Mucosa of rectum (tissue), 2 donors: ENCODE results near the gene HIVEP3.

ENCODE experiments used
- H3K27ac ChIP-seq, 2 donors: one replicate each; pipeline ENCODE4 v1.7.0; 2013; ENCODE audit warnings: inconsistent platforms in 2 of 2, low read depth in 2 of 2, low read length in 2 of 2
- H3K27me3 ChIP-seq, 2 donors: one replicate each; pipeline ENCODE4 v1.7.0; 2013; ENCODE audit warnings: low read length in 2 of 2; ENCODE audit not compliant: control insufficient read depth in 2 of 2, insufficient read depth in 2 of 2
- H3K36me3 ChIP-seq, 2 donors: one replicate each; pipeline ENCODE4 v1.7.0; 2013; ENCODE audit warnings: low read length in 2 of 2; ENCODE audit not compliant: control insufficient read depth in 2 of 2, insufficient read depth in 2 of 2
- H3K4me1 ChIP-seq, 2 donors: one replicate each; pipeline ENCODE4 v1.7.0; 2013; ENCODE audit warnings: low read length in 2 of 2, mild to moderate bottlenecking in 1 of 2; ENCODE audit not compliant: control insufficient read depth in 2 of 2, insufficient read depth in 2 of 2
- H3K4me3 ChIP-seq, 2 donors: one replicate each; pipeline ENCODE4 v1.7.0; 2013; ENCODE audit warnings: low read length in 2 of 2
- H3K9ac ChIP-seq, 2 donors: one replicate each; pipeline ENCODE4 v1.7.0; 2013; ENCODE audit warnings: low read length in 2 of 2, low read depth in 1 of 2, mild to moderate bottlenecking in 1 of 2
- H3K9me3 ChIP-seq, 2 donors: one replicate each; pipeline ENCODE4 v1.7.0; 2013; ENCODE audit warnings: low read length in 2 of 2; ENCODE audit not compliant: control insufficient read depth in 2 of 2
- donor health status: healthy.
- donor health status: Normal muscosa, but diverticular disease.

The HIVEP3 gene

DNA sequence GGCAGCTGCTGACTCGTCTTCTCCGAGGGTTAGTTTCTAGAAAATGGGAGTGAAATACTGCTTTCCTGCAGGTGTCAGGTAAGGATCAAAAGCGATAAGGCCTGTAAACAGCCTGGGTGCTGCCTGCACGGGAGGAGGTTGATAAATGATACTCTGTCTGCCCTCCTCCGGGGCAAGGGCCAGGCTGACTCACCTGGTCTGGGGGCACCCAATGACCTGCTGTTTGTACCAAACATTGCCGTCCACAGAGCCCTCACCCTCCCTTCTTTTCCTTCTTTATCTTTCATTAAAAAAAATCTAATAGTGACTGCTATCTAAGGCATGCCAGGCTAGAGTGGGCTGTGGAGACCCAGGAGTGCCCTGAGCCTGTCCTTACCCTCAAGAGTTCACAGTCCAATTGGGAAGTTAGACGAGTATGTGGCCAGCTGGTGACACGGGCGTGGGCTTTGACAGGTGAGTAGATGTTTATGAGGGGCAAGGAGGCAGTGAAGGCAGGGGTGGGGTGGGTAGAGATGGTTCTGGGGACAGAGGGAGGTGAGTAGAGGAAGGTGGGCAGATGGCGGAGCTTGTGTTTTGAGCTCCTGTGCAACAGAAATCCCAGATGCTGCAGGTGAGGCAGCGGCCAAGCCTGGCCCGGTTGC lies 450.5 kb downstream of the HIVEP3 start:
- H3K9me3 ChIP-seq = no peaks in the 10 kb centered on the region
- peak overlapping the region; percentile 52 to 53 for H3K27ac ChIP-seq

DNA sequence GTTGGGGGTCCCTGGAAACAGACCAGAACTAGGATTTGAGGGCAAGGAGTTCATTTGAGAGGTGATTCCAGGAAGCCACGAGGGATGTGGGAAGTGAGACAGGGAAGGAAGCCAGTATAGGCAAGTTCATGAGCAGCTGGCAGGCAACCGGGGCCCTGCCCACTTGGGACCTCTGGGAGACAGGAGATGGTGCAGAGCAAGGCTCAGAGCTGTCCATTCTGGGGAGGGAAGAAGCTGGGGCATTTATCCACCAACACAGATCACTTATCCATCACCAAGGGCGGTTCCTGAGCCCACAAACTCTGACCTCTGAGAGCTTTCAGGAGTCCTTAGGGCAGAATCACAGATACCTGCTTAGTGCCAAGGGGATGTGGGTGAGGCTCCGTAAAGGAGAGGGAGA lies 451.0 kb downstream of the HIVEP3 start:
- Histone ChIP-seq H3K4me3 (no peak overlapping the region), H3K4me1 (peaks cover 22 to 32% of the 10 kb centered on the region in 2 donors), H3K27me3 (no peaks in the 10 kb centered on the region), H3K9me3 (no peaks in the 10 kb centered on the region), H3K27ac (peak overlapping the region; percentile 52 to 53), H3K36me3 (no peaks in the 10 kb centered on the region), H3K9ac (no peak overlapping the region)

More for the DNA sequence above, 450.5 kb downstream of the HIVEP3 start:
- Histone ChIP-seq H3K4me3 (no peak overlapping the region), H3K27me3 (no peaks in the 10 kb centered on the region), H3K36me3 (no peaks in the 10 kb centered on the region), H3K9ac (no peak overlapping the region), H3K4me1 (peaks cover 20 to 30% of the 10 kb centered on the region in 2 donors)

- Histone ChIP-seq H3K9ac (no peak overlapping the region), H3K27ac (peak overlapping the region; percentile 27 to 30), H3K27me3 (no peaks in the 10 kb centered on the region), H3K4me1 (peaks cover 30 to 45% of the 10 kb centered on the region in 2 donors), H3K36me3 (no peaks in the 10 kb centered on the region), H3K9me3 (no peaks in the 10 kb centered on the region), H3K4me3 (no peak overlapping the region)
Measured at GRCh38 chr1:41466146-41466545, 452.6 kb downstream of the HIVEP3 start.

DNA sequence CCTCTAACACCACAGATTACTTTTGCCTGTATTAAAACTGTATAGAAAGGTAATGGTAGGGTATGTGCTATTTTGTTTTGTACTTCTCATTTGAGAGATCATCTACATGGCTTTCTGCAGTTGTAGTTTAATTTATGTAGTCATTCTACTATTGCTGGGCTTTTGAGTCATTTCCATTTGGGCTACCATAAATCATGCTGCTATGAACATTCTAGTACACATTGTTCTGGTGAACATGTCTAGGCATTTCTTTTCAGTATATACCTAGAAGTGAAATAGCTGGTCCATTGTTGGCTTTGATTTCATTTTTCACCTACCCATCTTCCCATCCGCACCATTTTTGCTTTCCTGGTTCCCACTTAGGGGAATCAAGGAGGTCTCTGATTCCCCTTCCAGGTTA lies 453.0 kb downstream of the HIVEP3 start:
- no peak overlapping the region for H3K9ac ChIP-seq
- no peaks in the 10 kb centered on the region for H3K9me3 ChIP-seq
- peak overlapping the region in 1 of 2 donors; percentile 30 for H3K27ac ChIP-seq
- no peak overlapping the region for H3K4me3 ChIP-seq
- no peaks in the 10 kb centered on the region for H3K36me3 ChIP-seq
- H3K4me1 ChIP-seq = peaks cover 32 to 45% of the 10 kb centered on the region in 2 donors
- H3K27me3 ChIP-seq = no peaks in the 10 kb centered on the region

DNA sequence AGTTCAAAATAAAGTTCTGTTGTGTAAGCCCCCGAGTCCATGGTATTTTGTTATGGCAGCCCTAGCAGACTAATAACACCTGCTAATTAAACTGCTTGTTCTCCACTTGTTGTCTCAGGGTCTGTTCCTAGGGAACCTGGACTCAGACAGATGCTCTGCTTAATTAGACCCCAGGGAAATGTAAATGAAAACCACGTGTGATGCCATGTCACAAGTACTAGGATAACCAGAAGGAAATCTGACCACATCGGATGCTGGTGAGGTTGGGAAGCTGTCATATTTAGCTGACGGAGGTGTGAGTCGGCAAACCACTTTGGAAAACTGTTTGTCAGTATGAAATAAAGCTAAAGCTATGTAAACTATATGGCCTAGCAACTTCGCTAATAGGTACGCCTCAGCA lies 453.8 kb downstream of the HIVEP3 start:
- Histone ChIP-seq H3K27ac (no peak overlapping the region), H3K27me3 (no peaks in the 10 kb centered on the region), H3K4me1 (peaks cover 32 to 45% of the 10 kb centered on the region in 2 donors)

GRCh38 chr1:41463516-41463915 lies 455.2 kb downstream of the HIVEP3 start:
- Histone ChIP-seq H3K9ac (no peak overlapping the region), H3K4me1 (peaks cover 29 to 42% of the 10 kb centered on the region in 2 donors), H3K27ac (no peak overlapping the region), H3K9me3 (no peaks in the 10 kb centered on the region), H3K4me3 (no peak overlapping the region), H3K27me3 (no peaks in the 10 kb centered on the region), H3K36me3 (no peaks in the 10 kb centered on the region)

More for the DNA sequence above, 453.8 kb downstream of the HIVEP3 start:
- no peaks in the 10 kb centered on the region for H3K9me3 ChIP-seq
- H3K9ac ChIP-seq = no peak overlapping the region
- no peak overlapping the region for H3K4me3 ChIP-seq
- H3K36me3 ChIP-seq = no peaks in the 10 kb centered on the region

DNA sequence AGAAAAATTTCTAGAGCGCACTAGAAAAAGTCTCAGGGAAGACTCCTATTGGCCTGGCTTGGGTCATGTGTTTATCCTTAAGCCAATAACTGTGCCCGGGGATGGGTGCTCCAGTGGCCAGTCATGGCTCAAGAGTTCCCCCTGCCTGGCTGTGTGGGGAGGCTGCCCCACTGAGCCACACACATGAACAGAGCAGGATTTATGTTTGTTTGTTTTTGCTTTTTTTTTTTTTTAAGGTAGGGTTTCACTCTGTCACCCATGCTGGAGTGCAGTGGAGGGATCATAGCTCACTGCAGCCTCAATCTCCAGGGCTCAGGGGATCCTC lies 456.1 kb downstream of the HIVEP3 start:
- H3K27ac ChIP-seq = peak overlapping the region; percentile 54 to 67
- no peak overlapping the region for H3K9ac ChIP-seq
- no peak overlapping the region for H3K4me3 ChIP-seq
- H3K36me3 ChIP-seq = no peaks in the 10 kb centered on the region
- no peaks in the 10 kb centered on the region for H3K27me3 ChIP-seq
- H3K9me3 ChIP-seq = no peaks in the 10 kb centered on the region
- peaks cover 27 to 33% of the 10 kb centered on the region in 2 donors for H3K4me1 ChIP-seq

GRCh38 chr1:41461790-41462679 lies 456.7 kb downstream of the HIVEP3 start:
- Histone ChIP-seq H3K4me3 (no peak overlapping the region), H3K4me1 (peaks cover 21 to 27% of the 10 kb centered on the region in 2 donors), H3K36me3 (no peaks in the 10 kb centered on the region), H3K9me3 (no peaks in the 10 kb centered on the region), H3K27me3 (no peaks in the 10 kb centered on the region), H3K9ac (no peak overlapping the region), H3K27ac (peak overlapping the region; percentile 54 to 67)

DNA sequence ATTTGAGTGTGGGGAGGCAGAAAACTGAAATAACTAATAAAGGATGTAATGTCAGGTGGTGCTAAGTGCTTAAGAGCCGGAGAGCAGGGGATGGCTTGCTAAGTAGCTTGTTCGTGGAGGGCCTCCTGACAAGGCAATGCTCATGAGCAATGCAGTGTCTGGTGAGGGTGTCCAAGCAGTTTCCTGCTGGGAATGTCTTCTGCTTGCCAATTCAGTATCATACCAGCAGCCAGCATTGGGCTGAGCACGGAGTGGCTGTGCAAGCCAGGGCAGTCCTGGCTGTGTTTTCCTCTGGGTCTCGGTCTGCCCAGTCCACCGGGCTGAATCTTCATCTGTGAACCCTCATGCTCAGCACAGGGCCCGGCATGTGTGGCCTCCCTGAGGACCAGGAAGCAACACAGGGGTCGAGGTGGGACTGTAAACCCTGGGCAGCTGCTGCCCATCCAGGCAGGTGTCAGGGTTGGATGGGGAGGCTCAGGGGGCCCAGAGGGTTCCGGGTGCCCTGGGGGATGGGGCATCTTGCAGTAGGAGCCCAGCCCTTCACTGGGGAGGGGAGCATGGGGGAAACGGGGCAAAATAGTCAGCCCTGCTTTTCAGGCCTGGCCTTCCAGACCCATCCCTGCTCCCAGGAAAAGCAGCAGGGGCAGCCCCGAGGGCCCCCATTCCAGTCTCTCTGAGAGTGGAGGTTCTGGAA lies 461.7 kb downstream of the HIVEP3 start:
- no peak overlapping the region for H3K9ac ChIP-seq
- no peak overlapping the region for H3K4me3 ChIP-seq
- H3K36me3 ChIP-seq = no peaks in the 10 kb centered on the region

More for the DNA sequence above, 461.7 kb downstream of the HIVEP3 start:
- Histone ChIP-seq H3K9me3 (no peaks in the 10 kb centered on the region), H3K27me3 (no peaks in the 10 kb centered on the region), H3K4me1 (peaks cover 25 to 35% of the 10 kb centered on the region in 2 donors), H3K27ac (no peak overlapping the region)
